Measurements from ENCODE around the gene DNAH6. TPM values are rescaled to one million over a fixed set of nuclear protein-coding genes. Genes with fewer than 3 reads are reported as not detected.
"Not testable (repeated sequence)": the region's sequence is repeated elsewhere in the genome, so short reads cannot be mapped to it uniquely, and the experiment has no call there.

DNAH6 gene
- total and polyA plus RNA-seq, 2 donors = 0.58 to 1.4 TPM

- H3K4me3 ChIP-seq (ENCODE audit: low read depth, low read length) = no peak overlapping the region
- no peaks in the 10 kb centered on the region for H3K36me3 ChIP-seq (ENCODE audit: insufficient read depth)
- H3K27ac ChIP-seq (ENCODE audit: low read depth) = no peak overlapping the region
- DNase-seq (ENCODE audit: extremely low spot score) = no peak
- WGBS = 74% methylated on average over 6 of the region's 6 CpGs
- no peaks in the 10 kb centered on the region for H3K4me1 ChIP-seq (ENCODE audit: insufficient read depth)
Measured at GRCh38 chr2:84732897-84733778, 216.8 kb downstream of the DNAH6 start.

GRCh38 chr2:84735389-84735788 lies 219.1 kb downstream of the DNAH6 start:
- DNase-seq (ENCODE audit: extremely low spot score) = no peak

GRCh38 chr2:84741182-84741822 lies 225.0 kb downstream of the DNAH6 start:
- Histone ChIP-seq H3K27ac (ENCODE audit: low read depth) (no peak overlapping the region), H3K36me3 (ENCODE audit: insufficient read depth) (no peaks in the 10 kb centered on the region), H3K4me1 (ENCODE audit: insufficient read depth) (no peaks in the 10 kb centered on the region), H3K4me3 (ENCODE audit: low read depth, low read length) (no peak overlapping the region)
- no peak for DNase-seq (ENCODE audit: extremely low spot score)
- 58% methylated on average over 3 of the region's 3 CpGs for WGBS

More at GRCh38 chr2:84735389-84735788, 219.1 kb downstream of the DNAH6 start:
- 88% methylated on average over 1 of the region's 1 CpG for WGBS
- Histone ChIP-seq H3K4me1 (ENCODE audit: insufficient read depth) (no peaks in the 10 kb centered on the region), H3K4me3 (ENCODE audit: low read depth, low read length) (no peak overlapping the region), H3K27ac (ENCODE audit: low read depth) (no peak overlapping the region), H3K36me3 (ENCODE audit: insufficient read depth) (no peaks in the 10 kb centered on the region)

GRCh38 chr2:84748341-84748740 lies 232.0 kb downstream of the DNAH6 start:
- Histone ChIP-seq H3K27ac (ENCODE audit: low read depth) (no peak overlapping the region), H3K36me3 (ENCODE audit: insufficient read depth) (no peaks in the 10 kb centered on the region), H3K4me1 (ENCODE audit: insufficient read depth) (no peaks in the 10 kb centered on the region), H3K4me3 (ENCODE audit: low read depth, low read length) (no peak overlapping the region)
- no peak for DNase-seq (ENCODE audit: extremely low spot score)

GRCh38 chr2:84749442-84749841 lies 233.1 kb downstream of the DNAH6 start:
- no peak for DNase-seq (ENCODE audit: extremely low spot score)
- Histone ChIP-seq H3K4me3 (ENCODE audit: low read depth, low read length) (no peak overlapping the region), H3K27ac (ENCODE audit: low read depth) (no peak overlapping the region), H3K36me3 (ENCODE audit: insufficient read depth) (no peaks in the 10 kb centered on the region), H3K4me1 (ENCODE audit: insufficient read depth) (no peaks in the 10 kb centered on the region)

GRCh38 chr2:84755096-84755495 lies 238.8 kb downstream of the DNAH6 start:
- H3K4me3 ChIP-seq (ENCODE audit: low read depth, low read length) = no peak overlapping the region
- WGBS = 78% methylated on average over 1 of the region's 1 CpG
- no peaks in the 10 kb centered on the region for H3K36me3 ChIP-seq (ENCODE audit: insufficient read depth)
- no peaks in the 10 kb centered on the region for H3K4me1 ChIP-seq (ENCODE audit: insufficient read depth)
- no peak overlapping the region for H3K27ac ChIP-seq (ENCODE audit: low read depth)
- DNase-seq (ENCODE audit: extremely low spot score) = no peak

- WGBS = 75% methylated on average over 3 of the region's 3 CpGs
- H3K36me3 ChIP-seq (ENCODE audit: insufficient read depth) = no peaks in the 10 kb centered on the region
- H3K4me1 ChIP-seq (ENCODE audit: insufficient read depth) = no peaks in the 10 kb centered on the region
- H3K4me3 ChIP-seq (ENCODE audit: low read depth, low read length) = no peak overlapping the region
- no peak for DNase-seq (ENCODE audit: extremely low spot score)
- H3K27ac ChIP-seq (ENCODE audit: low read depth) = no peak overlapping the region
Measured at GRCh38 chr2:84757648-84758047, 241.3 kb downstream of the DNAH6 start.

GRCh38 chr2:84766791-84767190 lies 250.5 kb downstream of the DNAH6 start:
- 33% methylated on average over 2 of the region's 2 CpGs for WGBS
- H3K36me3 ChIP-seq (ENCODE audit: insufficient read depth) = no peaks in the 10 kb centered on the region
- H3K4me3 ChIP-seq (ENCODE audit: low read depth, low read length) = no peak overlapping the region
- H3K27ac ChIP-seq (ENCODE audit: low read depth) = no peak overlapping the region
- no peaks in the 10 kb centered on the region for H3K4me1 ChIP-seq (ENCODE audit: insufficient read depth)
- DNase-seq (ENCODE audit: extremely low spot score) = no peak

- H3K4me3 ChIP-seq (ENCODE audit: low read depth, low read length) = no peak overlapping the region
- H3K36me3 ChIP-seq (ENCODE audit: insufficient read depth) = no peaks in the 10 kb centered on the region
- H3K27ac ChIP-seq (ENCODE audit: low read depth) = no peak overlapping the region
- DNase-seq (ENCODE audit: extremely low spot score) = no peak
- no peaks in the 10 kb centered on the region for H3K4me1 ChIP-seq (ENCODE audit: insufficient read depth)
- WGBS = 86% methylated on average over 4 of the region's 4 CpGs
Measured at GRCh38 chr2:84768840-84769239, 252.5 kb downstream of the DNAH6 start.

GRCh38 chr2:84770280-84770679 lies 254.0 kb downstream of the DNAH6 start:
- Histone ChIP-seq H3K27ac (ENCODE audit: low read depth) (no peak overlapping the region), H3K4me3 (ENCODE audit: low read depth, low read length) (no peak overlapping the region), H3K4me1 (ENCODE audit: insufficient read depth) (no peaks in the 10 kb centered on the region), H3K36me3 (ENCODE audit: insufficient read depth) (no peaks in the 10 kb centered on the region)
- WGBS = 80% methylated on average over 1 of the region's 1 CpG
- no peak for DNase-seq (ENCODE audit: extremely low spot score)

GRCh38 chr2:84771251-84771650 lies 255.0 kb downstream of the DNAH6 start:
- Histone ChIP-seq H3K27ac (ENCODE audit: low read depth) (no peak overlapping the region), H3K36me3 (ENCODE audit: insufficient read depth) (no peaks in the 10 kb centered on the region), H3K4me1 (ENCODE audit: insufficient read depth) (no peaks in the 10 kb centered on the region), H3K4me3 (ENCODE audit: low read depth, low read length) (no peak overlapping the region)
- DNase-seq (ENCODE audit: extremely low spot score) = no peak
- 85% methylated on average over 1 of the region's 1 CpG for WGBS

GRCh38 chr2:84773562-84773961 lies 257.3 kb downstream of the DNAH6 start:
- H3K4me1 ChIP-seq (ENCODE audit: insufficient read depth); H3K27ac ChIP-seq (ENCODE audit: low read depth); H3K36me3 ChIP-seq (ENCODE audit: insufficient read depth); DNase-seq (ENCODE audit: extremely low spot score); H3K4me3 ChIP-seq (ENCODE audit: low read depth, low read length): not testable (repeated sequence)
- 66% methylated on average over 3 of the region's 3 CpGs for WGBS

- DNase-seq (ENCODE audit: extremely low spot score) = no peak
- WGBS = 74% methylated on average over 1 of the region's 1 CpG
- Histone ChIP-seq H3K4me3 (ENCODE audit: low read depth, low read length) (no peak overlapping the region), H3K27ac (ENCODE audit: low read depth) (no peak overlapping the region), H3K36me3 (ENCODE audit: insufficient read depth) (no peaks in the 10 kb centered on the region), H3K4me1 (ENCODE audit: insufficient read depth) (no peaks in the 10 kb centered on the region)
Measured at GRCh38 chr2:84776011-84776410, 259.7 kb downstream of the DNAH6 start.
